Neural progenitor cell (in vitro differentiated cells): Measurements from ENCODE around the gene TSPAN17.

Source experiments
- EZH2phosphoT487 ChIP-seq: fragments of 200-600 bp; sonication (generic); IDR thresholded peaks from 2 replicates; pipeline ENCODE4 v1.6.1; 2017; ENCODE audit warnings: antibody characterized with exemption
- TF ChIP-seq, protein P1 (sequence below): fragments of 200-600 bp; sonication (generic); IDR thresholded peaks from 2 replicates; pipeline ENCODE4 v1.5.1; 2017; ENCODE audit warnings: antibody characterized with exemption, mild to moderate bottlenecking

DNA sequence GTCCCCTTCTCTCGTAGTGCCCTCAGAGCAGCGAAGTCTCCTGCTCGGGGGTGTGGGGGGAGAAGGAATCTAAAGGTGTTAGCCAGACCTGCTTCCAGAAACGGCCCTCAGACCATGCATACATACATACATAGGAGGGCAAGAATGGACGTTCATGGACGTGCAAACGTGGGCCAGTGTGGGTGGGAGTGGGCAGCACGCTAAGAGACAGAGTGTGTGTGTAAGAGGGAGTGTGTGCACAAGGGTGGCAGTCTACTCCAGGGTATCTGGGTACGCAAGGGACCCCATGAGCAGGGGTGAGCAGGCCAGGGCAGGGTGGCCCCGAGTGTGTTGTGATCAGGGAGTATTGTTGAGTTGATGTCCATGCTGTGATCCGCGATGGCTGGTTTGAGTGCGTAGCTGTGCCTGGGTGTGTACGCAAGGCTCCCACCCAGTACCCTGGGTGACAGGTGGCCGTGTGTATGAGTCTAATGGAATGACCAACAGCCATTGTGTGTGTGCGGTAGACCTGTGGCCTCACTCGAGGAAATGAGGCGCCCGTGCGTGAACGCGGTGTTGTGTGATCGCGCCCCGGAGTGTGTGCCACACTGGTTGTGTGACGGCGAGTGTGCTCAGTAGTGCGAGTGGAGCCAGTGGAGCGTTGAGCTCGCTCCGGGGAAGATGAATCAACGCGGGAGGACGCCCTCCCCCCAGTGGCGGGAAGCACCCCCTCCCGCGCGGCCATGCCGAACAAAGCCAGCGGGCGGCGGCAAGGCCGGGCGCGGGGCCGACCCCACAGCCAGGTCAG lies 38.2 kb upstream of the TSPAN17 start:
- TF ChIP-seq, protein P1, sequence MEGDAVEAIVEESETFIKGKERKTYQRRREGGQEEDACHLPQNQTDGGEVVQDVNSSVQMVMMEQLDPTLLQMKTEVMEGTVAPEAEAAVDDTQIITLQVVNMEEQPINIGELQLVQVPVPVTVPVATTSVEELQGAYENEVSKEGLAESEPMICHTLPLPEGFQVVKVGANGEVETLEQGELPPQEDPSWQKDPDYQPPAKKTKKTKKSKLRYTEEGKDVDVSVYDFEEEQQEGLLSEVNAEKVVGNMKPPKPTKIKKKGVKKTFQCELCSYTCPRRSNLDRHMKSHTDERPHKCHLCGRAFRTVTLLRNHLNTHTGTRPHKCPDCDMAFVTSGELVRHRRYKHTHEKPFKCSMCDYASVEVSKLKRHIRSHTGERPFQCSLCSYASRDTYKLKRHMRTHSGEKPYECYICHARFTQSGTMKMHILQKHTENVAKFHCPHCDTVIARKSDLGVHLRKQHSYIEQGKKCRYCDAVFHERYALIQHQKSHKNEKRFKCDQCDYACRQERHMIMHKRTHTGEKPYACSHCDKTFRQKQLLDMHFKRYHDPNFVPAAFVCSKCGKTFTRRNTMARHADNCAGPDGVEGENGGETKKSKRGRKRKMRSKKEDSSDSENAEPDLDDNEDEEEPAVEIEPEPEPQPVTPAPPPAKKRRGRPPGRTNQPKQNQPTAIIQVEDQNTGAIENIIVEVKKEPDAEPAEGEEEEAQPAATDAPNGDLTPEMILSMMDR = no peak
- no peak for TF ChIP-seq EZH2phosphoT487
